OCI-LY1 (cell line): ENCODE measurements around the gene TMEM175.

ENCODE experiments used
- CTCF ChIP-seq: fragments of 200-600 bp; sonication (generic), shearing (Covaris generic); IDR thresholded peaks from 2 replicates; pipeline ENCODE4 v1.5.1; 2017; ENCODE audit warnings: mild to moderate bottlenecking, antibody characterized with exemption, low read length, moderate library complexity, mixed read lengths
- EZH2 ChIP-seq: fragments of 200-600 bp; sonication (generic), shearing (Covaris generic); IDR thresholded peaks from 2 replicates; pipeline ENCODE4 v1.8.0; 2017; ENCODE audit warnings: borderline replicate concordance, mixed run types, mild to moderate bottlenecking, antibody characterized with exemption, low read length, moderate library complexity, mixed read lengths

- TF ChIP-seq EZH2 (no peak), CTCF (peak; percentile 35; the same call in 1 of the 2 replicates)
These were observed 54.8 kb downstream of the TMEM175 start, which contains the start of gene IDUA for GRCh38 chr4:986879-987623.
